OCI-M1 (cell line): ENCODE measurements around the gene CTAGE1.
"Not testable (repeated sequence)": the region's sequence is repeated elsewhere in the genome, so short reads cannot be mapped to it uniquely, and the experiment has no call there.

Experiments
- DNase-seq: peaks from one replicate; lab custom pipeline; 2025; lab: John Stamatoyannopoulos, UW

The CTAGE1 gene

DNA sequence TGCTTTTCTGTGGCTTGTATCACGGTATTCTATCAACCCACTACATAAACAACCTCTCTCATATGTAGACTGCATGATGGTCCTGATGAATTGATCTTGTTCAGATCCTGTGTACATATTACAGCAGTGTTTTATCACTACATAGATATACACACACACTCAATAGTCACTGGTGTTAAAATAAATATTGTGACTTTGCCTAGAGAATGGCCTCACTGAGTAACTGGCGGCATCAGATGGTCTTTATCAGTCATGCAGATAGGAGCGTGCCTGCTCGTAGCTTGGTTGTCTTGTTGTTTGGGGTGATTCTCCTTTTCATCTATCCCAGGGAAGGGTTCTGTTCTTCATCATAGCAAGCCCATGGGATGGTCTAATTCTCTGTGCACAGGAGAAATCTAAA is 18.4 kb upstream of the CTAGE1 start:
- no peak for DNase-seq

DNA sequence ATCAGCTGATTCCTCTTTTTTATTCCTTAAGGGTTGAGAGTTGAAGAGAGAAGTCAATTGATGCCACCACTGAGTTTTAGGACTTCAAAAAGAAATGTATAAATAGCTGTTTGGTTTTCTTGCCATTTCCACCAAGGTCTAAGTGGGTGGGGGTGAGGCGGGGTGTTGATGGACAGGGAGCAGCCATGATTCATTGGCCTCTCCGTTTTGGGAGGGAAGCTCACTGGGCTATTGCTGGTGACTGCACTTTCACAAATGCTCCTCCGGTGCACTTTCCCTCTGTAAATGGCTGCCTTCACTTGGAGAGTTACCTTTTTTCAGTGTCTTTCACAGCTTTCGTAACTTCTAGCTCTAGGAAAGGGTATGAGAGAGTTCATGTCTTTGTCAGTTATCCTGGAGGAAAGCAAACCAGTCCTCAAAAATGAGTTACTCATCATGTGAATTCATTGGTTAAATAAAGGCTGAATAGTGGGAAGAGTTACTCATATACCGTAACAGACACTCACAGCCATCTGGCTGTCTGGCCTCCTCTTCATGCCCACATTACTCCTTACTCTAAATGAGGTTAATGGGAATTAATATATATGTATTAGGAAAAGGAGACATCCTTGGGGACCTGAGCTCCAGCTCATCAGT is 17.4 kb upstream of the CTAGE1 start:
- DNase-seq = no peak

DNA sequence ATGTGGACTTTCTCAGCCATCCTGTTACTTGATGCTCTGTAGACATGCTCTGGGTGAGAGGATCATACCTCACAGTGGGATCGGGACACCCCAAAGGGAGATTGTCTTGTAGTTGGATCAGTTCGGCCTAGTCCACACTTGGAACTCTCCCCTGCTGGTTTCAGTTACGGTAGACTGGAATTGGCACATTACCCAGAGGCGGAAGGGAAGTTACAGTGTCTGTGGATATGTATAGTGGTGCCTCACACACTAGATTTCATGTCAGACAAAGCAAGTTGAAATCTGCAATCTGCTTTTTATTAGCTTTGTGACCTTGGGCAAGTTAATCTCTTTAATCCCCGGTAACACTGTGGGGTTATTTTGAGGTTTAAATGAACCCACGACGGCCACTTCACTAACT is 16.2 kb upstream of the CTAGE1 start:
- DNase-seq = no peak

DNA sequence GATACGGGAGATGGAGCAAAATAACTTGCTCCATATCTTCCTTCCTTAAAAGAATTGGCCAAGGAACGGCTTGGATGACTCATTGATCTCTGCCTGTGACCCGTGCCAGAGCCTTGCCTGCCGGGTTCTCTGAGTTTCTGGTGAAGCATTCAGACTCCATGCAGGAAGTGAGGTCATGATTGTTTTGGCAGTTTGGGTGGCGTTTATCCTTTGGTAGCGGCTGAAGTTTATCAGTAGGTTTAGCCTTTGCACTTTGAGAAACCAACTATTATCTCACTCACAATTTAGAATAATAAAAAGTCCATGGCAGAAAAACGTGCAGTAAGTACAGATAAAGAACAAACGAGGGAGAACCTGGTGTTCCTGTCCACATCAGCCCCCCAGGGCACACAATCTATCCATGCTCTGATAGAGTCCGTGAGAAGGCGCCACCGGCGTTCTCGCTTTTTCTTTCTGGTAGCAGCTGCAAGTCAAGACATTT is 15.0 kb upstream of the CTAGE1 start:
- DNase-seq = peak; percentile 76

DNA sequence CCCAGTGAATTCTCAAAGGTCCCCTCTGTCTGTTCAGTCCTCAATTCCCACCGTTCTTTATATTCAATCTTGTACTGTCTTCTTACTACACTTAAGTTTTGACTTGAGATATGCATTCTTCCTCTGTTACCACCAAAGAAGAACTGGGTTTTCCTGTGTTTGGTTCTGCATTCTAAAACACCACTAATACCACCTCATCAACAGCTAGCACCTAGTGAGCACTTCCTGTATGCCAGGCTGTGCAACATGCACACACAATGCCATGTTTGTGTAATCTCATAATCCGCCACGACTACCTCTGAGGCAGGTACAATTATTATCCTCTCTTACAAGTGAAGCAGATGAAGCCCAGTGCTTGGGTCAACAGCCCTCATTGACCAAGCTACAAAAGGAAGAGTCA is 11.8 kb upstream of the CTAGE1 start:
- no peak for DNase-seq

DNA sequence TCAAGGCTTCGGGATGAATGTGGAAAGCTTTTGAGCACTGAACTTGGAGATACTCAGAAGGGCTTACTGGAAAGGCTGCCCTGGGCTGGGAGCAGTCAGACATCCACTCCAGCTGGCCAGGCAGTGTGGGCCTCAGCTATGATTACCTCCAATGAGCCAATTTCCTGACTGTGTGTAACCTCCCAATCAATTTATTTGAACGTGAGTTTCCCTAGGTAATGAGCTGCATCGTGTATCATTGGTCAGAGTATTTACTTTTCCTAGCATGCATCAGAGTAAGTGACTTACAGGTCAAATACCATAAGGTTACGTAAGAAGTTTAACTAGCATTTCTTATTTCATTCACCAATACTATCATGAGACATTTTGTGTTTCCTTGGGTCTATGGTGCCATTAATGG is 11.0 kb upstream of the CTAGE1 start:
- DNase-seq = no peak

DNA sequence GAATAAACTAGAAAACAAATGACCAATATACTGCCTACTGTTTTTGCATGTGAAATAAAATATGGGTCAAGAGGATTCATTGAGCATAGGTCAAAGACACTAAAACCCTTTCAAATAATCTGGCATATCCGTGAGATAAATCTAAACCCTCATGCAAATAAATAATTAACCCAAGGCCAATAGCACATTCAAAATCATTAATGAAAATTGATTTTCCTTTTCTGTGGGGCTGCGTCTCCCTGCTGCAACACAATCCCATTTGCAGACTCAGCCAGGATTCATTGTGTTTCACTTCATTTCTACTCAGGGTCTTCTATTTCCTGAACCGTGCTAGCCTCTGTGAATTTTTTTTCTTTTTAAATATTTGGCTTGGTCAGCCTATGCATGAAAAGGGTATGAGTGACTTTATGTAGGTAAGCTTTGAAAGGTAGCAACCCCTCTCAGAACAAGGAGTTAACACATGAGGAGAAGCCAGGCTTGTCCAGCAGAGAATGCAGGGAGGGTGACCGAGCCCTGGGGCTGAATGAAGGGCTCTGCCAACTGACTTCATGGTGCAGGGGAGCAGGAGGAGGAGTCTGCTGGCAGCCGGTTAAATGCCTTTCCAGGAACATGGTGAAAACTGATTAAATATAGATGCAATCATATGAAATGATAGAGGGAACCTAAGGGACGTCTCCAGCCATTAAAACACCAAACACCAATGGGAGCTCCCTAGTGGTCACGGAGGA is 10.3 kb upstream of the CTAGE1 start:
- peak; percentile 39 for DNase-seq

DNA sequence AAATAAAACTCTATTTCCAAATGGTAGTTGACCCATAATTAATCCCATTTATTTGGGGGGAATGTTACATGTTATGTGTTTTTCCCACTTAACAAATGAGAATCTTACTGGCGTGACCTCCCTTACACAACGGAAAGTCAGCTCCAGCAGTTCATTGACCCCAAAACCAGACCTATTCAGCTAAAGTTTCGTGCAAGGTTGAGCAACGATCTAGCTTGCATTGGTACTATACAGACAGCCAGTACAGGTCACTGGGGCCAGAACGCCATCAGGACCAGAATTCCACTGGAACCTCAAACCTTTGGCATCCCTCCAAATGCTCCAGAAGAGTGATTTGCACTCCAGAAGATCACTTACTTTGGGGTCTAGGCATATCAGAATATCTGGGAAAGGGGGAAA is 6.8 kb upstream of the CTAGE1 start:
- no peak for DNase-seq

DNA sequence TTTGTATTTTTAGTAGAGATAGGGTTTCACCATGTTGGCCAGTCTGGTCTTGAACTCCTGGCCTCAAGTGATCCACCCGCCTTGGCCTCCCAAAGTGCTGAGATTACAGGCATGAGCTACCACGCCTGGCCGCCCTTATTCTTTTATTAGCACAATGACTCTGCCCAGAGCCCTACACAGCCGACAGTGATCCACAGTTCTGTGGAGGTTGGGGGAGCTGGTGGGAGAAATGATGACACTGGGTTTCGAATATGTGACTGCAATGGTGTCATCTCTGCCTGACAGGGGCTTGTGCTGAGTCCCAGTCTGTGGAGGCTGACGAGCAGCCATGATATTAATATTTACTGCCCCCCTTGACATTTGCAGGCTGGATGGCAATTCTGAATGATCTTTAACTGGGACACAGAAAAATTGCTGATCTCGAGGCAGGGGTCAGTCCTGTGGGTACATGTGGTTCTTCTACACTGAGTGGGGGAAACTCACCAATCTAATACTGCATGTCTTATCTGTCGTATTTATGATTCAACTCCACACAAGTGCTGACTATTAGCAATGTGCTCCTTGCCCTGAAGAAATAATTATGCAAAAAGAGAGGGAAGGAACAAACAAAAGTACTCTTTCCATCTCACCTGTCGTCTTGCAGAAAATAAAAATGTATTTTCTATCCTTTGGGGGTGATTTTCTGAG is 6.3 kb upstream of the CTAGE1 start:
- DNase-seq = no peak

DNA sequence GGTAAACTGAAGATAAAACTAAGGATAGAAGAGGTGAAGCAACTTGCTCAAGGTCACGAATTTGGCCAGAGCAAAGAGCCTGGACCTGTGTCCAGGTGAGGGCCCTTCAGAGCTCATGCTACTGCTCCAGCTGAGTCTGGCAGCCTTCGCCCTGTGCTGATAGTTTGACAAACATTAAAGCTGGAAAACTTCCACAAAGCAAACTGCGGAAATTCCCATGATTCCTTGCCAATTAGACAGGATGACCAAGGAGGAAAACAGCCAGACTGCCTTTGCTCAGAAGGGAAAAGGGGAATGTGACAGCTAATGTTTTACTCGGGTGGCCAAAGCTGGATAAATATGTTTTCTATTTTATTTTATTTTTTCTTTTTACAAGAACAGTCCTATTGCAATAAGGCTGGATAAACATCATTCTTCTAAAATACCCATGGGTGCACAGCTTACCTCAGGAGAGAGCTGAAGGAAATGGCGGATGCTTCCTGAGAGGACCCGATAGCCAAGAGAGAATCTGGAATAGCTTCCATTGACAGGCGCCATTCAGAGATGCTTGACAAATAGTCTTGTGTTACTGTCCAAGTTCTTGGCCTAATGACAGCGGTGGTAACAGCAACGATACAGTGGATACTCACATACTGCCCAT is 5.3 kb upstream of the CTAGE1 start:
- DNase-seq = no peak

DNA sequence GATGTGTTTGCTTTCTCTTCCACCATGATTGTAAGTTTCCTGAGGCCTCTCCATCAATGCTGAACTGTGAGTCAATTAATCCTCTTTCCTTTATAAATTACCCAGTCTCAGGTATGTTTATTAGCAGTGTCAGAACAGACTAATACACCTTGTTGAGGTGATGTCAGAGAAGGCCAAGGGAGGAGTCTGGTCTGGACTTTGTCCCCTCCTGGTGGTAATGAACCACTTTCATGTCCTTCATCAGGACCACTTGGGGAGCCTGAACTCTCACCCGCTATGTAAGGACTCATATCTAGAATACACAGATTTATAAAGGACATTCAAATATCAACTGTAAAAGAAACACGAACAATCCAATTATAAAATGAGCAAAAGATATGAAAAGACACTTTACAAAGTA is 2.9 kb upstream of the CTAGE1 start:
- no peak for DNase-seq

DNA sequence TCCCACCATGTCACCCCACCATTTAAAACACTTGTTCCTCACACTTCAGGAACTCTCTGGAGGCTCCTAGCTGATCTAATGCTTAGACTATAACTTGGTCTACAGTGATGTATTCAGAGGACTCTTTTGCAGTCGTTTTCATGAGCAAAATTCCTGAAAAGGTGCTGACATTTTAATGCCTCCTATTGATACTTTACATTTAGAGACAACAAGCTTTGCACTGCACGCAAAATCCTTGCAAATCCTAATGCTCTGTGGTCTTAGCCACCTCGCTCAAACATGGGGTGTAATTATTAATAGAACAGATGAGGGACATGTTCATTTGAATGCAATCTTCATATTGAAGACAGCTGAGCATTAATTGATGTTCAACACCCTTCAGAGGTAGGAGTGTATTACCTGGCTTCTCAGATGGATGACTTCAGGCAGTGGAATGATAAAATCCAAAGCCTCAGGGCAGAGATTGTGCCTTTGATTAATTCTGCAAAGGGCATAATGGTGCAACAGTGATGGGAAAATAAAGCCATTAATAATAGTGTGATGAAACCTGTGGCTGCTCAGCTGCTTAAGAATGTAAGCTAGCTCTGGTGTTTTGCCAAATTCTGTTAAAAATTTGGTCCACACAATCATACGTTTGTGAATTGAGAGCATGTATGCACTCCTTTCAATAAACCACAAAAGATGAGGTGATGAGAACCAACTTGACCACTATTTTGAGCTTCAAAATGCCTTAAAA is 5.4 kb downstream of the CTAGE1 start:
- DNase-seq = no peak

DNA sequence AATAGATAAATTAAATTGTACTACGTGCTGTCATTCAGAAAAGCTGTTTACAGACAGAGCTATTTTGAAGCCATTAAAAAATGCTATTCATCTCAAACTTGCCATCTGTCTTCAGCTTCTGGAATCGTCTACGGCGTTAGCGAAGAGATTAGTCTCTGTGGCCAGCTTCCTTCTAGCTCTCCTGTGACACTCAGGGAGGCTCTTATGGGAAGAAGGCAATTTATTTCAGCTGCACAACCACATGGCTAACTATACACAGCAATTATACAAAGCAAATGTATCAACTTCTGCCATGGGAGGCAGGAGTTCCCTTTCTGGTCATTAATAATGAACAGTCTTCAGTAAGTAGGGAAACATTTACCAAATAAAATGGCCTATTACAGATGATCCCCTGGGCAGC is 6.3 kb downstream of the CTAGE1 start:
- no peak for DNase-seq

DNA sequence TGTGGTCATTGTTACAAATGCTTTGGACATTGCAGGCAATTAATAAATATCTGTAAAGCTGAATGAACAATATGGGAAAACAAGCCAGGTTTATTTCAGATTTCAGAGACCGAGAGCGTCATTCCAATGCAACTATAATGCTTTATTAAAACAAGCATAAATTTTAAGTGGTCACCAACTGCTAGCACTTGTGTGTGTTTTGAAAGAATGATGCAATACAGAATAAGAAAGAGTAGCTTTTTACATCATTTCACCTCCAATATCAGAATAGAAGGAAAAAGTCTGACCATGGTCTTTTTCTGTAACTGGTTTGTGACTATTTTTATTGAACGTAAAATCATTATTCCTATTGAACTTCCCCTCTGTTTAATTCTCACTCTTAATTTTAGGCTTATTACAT is 7.6 kb downstream of the CTAGE1 start:
- no peak for DNase-seq

DNA sequence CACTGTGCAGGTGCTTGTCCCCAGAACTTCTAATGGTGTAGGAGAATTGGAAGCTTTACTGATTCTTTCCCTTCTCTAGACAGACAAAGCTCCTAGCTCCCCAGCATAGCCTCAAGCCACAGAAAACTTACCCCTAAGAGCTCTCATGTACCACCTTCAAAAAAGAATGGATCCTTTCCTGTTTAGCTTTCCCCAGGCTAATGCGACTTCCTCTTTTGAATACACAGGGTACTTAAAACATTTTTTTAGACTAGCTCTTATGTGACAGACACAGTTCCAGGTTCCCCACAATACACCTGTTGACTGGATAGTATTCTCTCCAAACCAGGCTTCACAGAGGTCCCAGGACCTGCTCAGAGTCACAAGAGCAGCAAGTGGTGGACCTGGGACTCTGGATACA is 8.3 kb downstream of the CTAGE1 start:
- peak; percentile 34 for DNase-seq

DNA sequence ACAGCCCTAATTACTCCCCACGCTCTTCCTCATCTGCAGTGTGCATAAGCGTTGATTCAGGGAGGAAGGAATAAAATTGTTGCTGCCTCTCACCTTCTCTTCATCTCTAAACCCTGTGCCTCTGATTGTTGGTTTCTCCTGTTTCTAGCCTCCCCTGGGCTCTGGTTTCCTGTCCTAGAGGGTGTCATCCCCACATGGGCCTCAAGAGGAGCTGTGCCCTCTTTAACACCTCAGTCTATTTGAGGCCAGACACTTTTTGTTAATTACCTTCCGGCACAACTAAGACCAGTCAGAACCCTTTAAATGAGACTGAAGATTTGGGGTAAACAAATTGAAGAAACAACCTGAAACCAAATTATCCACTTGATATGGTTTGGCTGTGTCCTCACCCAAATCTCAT is 9.7 kb downstream of the CTAGE1 start:
- no peak for DNase-seq

DNA sequence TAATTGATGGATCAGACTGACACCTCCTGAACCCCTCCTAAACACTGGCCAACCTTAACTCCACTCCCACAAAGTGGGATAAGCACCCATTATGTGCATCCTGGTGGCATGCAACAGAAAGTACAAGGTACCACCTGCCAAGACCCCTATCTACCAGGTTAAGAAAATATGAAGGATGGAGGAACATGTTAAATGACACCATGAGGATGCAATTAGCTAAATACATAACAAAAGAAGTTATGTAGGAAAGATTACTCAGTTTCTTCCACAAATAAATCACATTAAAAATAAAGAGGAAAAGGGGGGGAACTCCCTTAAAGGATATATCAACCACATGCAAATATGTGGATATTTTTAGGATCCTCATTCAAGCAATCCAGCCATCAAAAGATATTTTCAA is 12.6 kb downstream of the CTAGE1 start:
- no peak for DNase-seq

DNA sequence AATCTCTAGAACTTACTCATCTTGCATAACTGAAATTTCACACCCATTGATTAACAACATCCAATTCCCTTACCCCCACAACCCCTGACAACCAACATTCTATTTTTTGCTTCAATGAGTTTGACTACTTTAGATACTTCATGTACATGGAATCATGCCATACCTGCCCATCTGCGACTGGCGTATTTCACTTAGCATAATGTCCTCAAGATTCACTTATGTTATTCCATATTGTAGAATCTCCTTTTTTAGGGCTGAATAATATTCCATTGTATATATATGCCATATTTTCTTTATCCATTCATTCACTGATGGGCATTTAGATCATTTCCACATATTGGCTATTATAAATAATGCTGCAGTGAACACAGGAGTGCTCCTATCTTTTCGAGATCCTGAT is 13.8 kb downstream of the CTAGE1 start:
- no peak for DNase-seq

DNA sequence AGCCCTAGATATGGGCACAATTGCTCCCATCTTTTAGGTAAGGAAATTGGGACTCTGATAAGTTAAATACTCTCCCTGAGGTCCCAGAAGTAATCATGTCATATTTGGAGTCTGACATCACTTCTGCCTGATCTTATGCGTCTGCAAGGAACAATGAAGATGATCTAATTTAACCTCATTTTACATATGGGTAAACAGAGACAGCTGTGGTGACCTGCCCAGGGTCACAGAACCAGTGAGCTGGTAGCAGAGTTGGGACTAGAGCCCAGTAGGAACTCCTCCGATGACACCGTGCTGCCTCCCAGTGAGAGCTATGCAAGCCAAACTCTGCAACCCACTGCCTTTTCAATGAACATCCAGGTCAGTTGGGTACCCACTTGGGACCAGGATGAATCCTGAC is 17.8 kb downstream of the CTAGE1 start:
- DNase-seq = no peak

DNA sequence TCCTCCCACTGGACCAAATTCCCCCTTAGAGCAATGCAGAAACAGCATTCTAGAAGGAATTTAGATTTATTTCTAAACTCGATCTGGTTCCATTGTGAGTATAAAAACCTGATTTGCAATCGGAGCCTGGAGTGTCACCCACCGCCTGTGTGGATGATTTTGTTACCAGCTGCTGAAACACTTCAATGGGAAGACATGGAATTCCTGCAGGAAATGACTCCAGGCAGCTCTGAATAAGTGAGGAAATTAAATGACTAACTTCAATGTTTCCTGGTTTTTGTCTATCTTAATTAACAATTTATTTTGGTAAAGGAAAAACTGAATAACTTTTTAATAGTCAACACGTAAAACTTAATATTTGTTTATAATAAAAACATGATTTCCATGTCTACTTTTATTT is 19.3 kb downstream of the CTAGE1 start:
- DNase-seq = no peak

DNA sequence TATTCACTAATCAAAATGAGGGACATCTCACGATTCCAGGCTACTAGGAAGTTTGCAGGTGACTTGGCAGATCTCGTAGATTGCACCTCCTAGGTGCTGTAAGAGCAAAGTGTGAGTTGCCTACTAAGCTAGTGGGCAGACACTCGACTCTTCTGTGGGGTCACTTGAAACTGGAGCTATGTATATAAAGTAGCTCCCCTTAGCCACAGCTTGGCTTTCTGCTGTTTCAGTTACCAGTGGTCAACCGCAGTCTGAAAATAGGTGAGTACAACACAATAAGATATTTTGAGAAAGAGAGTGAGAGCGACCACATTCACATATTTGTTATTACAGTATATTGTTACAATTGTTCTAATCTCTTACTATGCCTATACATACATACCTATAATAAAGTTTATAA is 23.3 kb downstream of the CTAGE1 start:
- DNase-seq = no peak

DNA sequence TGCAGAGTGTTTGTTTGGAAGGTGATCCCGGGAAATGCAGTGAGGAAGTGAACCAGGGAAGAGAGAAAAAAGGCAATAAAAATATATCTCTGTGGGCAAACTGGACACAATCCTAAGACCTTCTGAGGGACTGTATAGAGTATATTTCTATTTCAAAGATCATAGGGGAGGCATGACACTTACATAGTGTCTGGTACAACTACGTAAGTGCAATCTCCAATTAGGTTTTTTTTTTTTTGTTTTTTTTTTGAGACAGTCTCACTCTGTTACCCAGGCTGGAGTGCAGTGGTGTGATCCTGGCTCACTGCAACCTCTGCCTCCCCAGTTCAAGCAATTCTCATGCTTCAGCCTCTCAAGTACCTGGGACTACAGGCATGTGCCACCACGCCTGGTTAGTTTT is 24.6 kb downstream of the CTAGE1 start:
- not testable (repeated sequence) for DNase-seq
